Liver (tissue), 9 donors: ENCODE results near the gene ELF2. TPM values are rescaled to one million over a fixed set of nuclear protein-coding genes. Genes with fewer than 3 reads are reported as not detected.
A peak's percentile ranks its signal among the peaks of the same experiment; 100 is the strongest.

Source experiments
- DNase-seq: peaks from one replicate; pipeline ENCODE4 v3.0.0-alpha.2; 2017; ENCODE audit warnings: low spot score
- H3K27ac ChIP-seq, 2 donors: one replicate each; pipeline ENCODE4 v1.7.0; 2013; ENCODE audit warnings: inconsistent platforms in 2 of 2, low read length in 2 of 2, control low read depth in 1 of 2, low read depth in 1 of 2, mild to moderate bottlenecking in 1 of 2
- H3K27me3 ChIP-seq, 4 donors: one replicate each; pipeline versions ENCODE4 v1.6.1 to v1.7.0; 2013; ENCODE audit warnings: low read length in 3 of 4, inconsistent platforms in 1 of 4, mild to moderate bottlenecking in 1 of 4, moderate library complexity in 1 of 4; ENCODE audit not compliant: control insufficient read depth in 4 of 4, insufficient read depth in 4 of 4
- H3K36me3 ChIP-seq, 4 donors: one replicate each; pipeline versions ENCODE4 v1.6.1 to v1.7.0; 2013; ENCODE audit warnings: low read length in 3 of 4, mild to moderate bottlenecking in 3 of 4, low read depth in 1 of 4, moderate library complexity in 1 of 4; ENCODE audit not compliant: control insufficient read depth in 4 of 4, insufficient read depth in 3 of 4
- H3K4me1 ChIP-seq, 4 donors: one replicate each; pipeline versions ENCODE4 v1.6.1 to v1.7.0; 2013; ENCODE audit warnings: low read length in 3 of 4, mild to moderate bottlenecking in 3 of 4, moderate library complexity in 1 of 4; ENCODE audit not compliant: control insufficient read depth in 4 of 4, insufficient read depth in 4 of 4
- H3K4me3 ChIP-seq, 3 donors: one replicate each; pipeline versions ENCODE4 v1.6.1 to v1.7.0; 2013; ENCODE audit warnings: low read length in 3 of 3, control low read depth in 1 of 3, low read depth in 1 of 3, mild to moderate bottlenecking in 1 of 3
- H3K9ac ChIP-seq, 2 donors: one replicate each; pipeline ENCODE4 v1.7.0; 2013; ENCODE audit warnings: low read length in 2 of 2, mild to moderate bottlenecking in 2 of 2, moderate library complexity in 2 of 2, control low read depth in 1 of 2, low read depth in 1 of 2
- H3K9me3 ChIP-seq, 4 donors: one replicate each; pipeline versions ENCODE4 v1.6.1 to v1.7.0; 2013; ENCODE audit warnings: low read length in 3 of 4; ENCODE audit not compliant: control insufficient read depth in 4 of 4
- ATF3 ChIP-seq: IDR thresholded peaks from 2 replicates; pipeline ENCODE4 v1.6.1; 2016; ENCODE audit warnings: antibody characterized with exemption
- CTCF ChIP-seq: fragments of 150-350 bp; IDR thresholded peaks from 2 replicates; pipeline ENCODE4 v1.5.1; 2017; ENCODE audit warnings: improper control_type of control experiment, low read depth, low read length; ENCODE audit not compliant: missing input control
- EGR1 ChIP-seq, 2 donors: IDR thresholded peaks; 2 replicates each; pipeline ENCODE4 v1.6.1; 2016 to 2018; ENCODE audit warnings: antibody characterized with exemption in 2 of 2, low read depth in 2 of 2
- FOXA1 ChIP-seq: IDR thresholded peaks from 2 replicates; pipeline ENCODE4 v1.6.1; 2016; ENCODE audit warnings: antibody characterized with exemption
- FOXA2 ChIP-seq: IDR thresholded peaks from 2 replicates; pipeline ENCODE4 v1.6.1; 2016; ENCODE audit warnings: antibody characterized with exemption
- GABPA ChIP-seq, 2 donors: IDR thresholded peaks in 1 of 2; conservative IDR thresholded peaks in 1 of 2; 2 replicates each; pipeline ENCODE4 v1.6.1; 2016; ENCODE audit warnings: antibody characterized with exemption in 2 of 2, mild to moderate bottlenecking in 1 of 2, moderate library complexity in 1 of 2
- HNF4A ChIP-seq, 2 donors: conservative IDR thresholded peaks; 2 replicates each; pipeline ENCODE4 v1.6.1; 2016; ENCODE audit warnings: antibody characterized with exemption in 2 of 2, mild to moderate bottlenecking in 2 of 2
- HNF4G ChIP-seq: IDR thresholded peaks from 2 replicates; pipeline ENCODE4 v1.6.1; 2016; ENCODE audit warnings: antibody characterized with exemption
- JUND ChIP-seq, 2 donors: IDR thresholded peaks; 2 replicates each; pipeline ENCODE4 v1.6.1; 2016; ENCODE audit warnings: antibody characterized with exemption in 2 of 2
- MAX ChIP-seq: IDR thresholded peaks from 2 replicates; pipeline ENCODE4 v1.6.1; 2016; ENCODE audit warnings: antibody characterized with exemption
- NR2F2 ChIP-seq: IDR thresholded peaks from 2 replicates; pipeline ENCODE4 v1.6.1; 2016; ENCODE audit warnings: antibody characterized with exemption
- RAD21 ChIP-seq, 2 donors: IDR thresholded peaks; 2 replicates each; pipeline ENCODE4 v1.6.1; 2016; ENCODE audit warnings: antibody characterized with exemption in 2 of 2, mild to moderate bottlenecking in 2 of 2
- REST ChIP-seq: IDR thresholded peaks from 2 replicates; pipeline ENCODE4 v1.6.1; 2016; ENCODE audit warnings: antibody characterized with exemption, mild to moderate bottlenecking
- RXRA ChIP-seq, 2 donors: IDR thresholded peaks; 2 replicates each; pipeline ENCODE4 v1.6.1; 2017 to 2018; ENCODE audit warnings: antibody characterized with exemption in 2 of 2, mild to moderate bottlenecking in 1 of 2
- SP1 ChIP-seq: IDR thresholded peaks from 2 replicates; pipeline ENCODE4 v1.6.1; 2018; ENCODE audit warnings: antibody characterized with exemption, mild to moderate bottlenecking
- TAF1 ChIP-seq: conservative IDR thresholded peaks from 2 replicates; pipeline ENCODE4 v1.6.1; 2016; ENCODE audit warnings: antibody characterized with exemption, mild to moderate bottlenecking
- YY1 ChIP-seq: IDR thresholded peaks from 2 replicates; pipeline ENCODE4 v1.6.1; 2016; ENCODE audit warnings: antibody characterized with exemption, mild to moderate bottlenecking
- ZBTB33 ChIP-seq: IDR thresholded peaks from 2 replicates; pipeline ENCODE4 v1.6.1; 2016; ENCODE audit warnings: antibody characterized with exemption
- polyA plus RNA-seq, 2 donors: library from polyadenylated mRNA; stranded (reverse) in 1 of 2; unstranded in 1 of 2; fragments of 200-250 nt in 1 of 2; fragments of >200 nt in 1 of 2; fragmentation: Nextera tagmentation in 1 of 2; extraction: Ambion mirVana in 1 of 2; gene quantifications; one replicate each; pipeline versions ENCODE4 v1.2.1 to v1.2.3, GENCODE V29; 2013 to 2015
- total RNA-seq, 2 donors: library from RNA; depleted of rRNA; stranded (reverse); fragments of >200 nt; gene quantifications; one replicate each; pipeline ENCODE4 v1.2.3, GENCODE V29; 2014
- donor health status: healthy.
- donor health status: healthy.
- donor health status: healthy.
- donor health status: healthy.
- donor health status: healthy.

ELF2 gene
- total and polyA plus RNA-seq, 4 donors, result 8.1 to 35.3 (median 24.1) TPM

- Histone ChIP-seq H3K9me3 (no peaks in the 10 kb centered on the region), H3K27me3 (no peaks in the 10 kb centered on the region), H3K27ac (peak overlapping the region in 1 of 2 donors; percentile 47), H3K36me3 (peaks cover 0 to 3% (median 0%) of the 10 kb centered on the region in 4 donors), H3K9ac (no peak overlapping the region), H3K4me3 (no peak overlapping the region), H3K4me1 (peaks cover 9 to 37% (median 28%) of the 10 kb centered on the region in 4 donors)
- DNase-seq, result no peak
- no peak for TF ChIP-seq GABPA (IDR thresholded peaks at IDR 0.05 in 1 of 2, conservative IDR thresholded peaks at IDR 0.05 in 1 of 2)
- TF ChIP-seq ATF3, result no peak
- no peak for TF ChIP-seq FOXA2
- no peak for TF ChIP-seq NR2F2
- no peak for TF ChIP-seq RAD21 (IDR thresholded peaks at IDR 0.05)
- no peak for TF ChIP-seq TAF1
- no peak for TF ChIP-seq HNF4G
- TF ChIP-seq JUND (IDR thresholded peaks at IDR 0.05), result no peak
- no peak for TF ChIP-seq SP1
- no peak for TF ChIP-seq YY1
- TF ChIP-seq RXRA (IDR thresholded peaks at IDR 0.05), result no peak
- no peak for TF ChIP-seq MAX
- no peak for TF ChIP-seq REST
- no peak for TF ChIP-seq CTCF
- TF ChIP-seq FOXA1, result no peak
- no peak for TF ChIP-seq HNF4A (conservative IDR thresholded peaks at IDR 0.05)
- TF ChIP-seq EGR1 (IDR thresholded peaks at IDR 0.05; ENCODE audit: low read depth in 2 of 2), result no peak
- no peak for TF ChIP-seq ZBTB33
These were observed 158.5 kb downstream of the ELF2 start for GRCh38 chr4:139018501-139018900.
